ENCODE results near the gene TSEN34.

GRCh38 chr19:54158812-54159351 is 32.2 kb upstream of the TSEN34 start:
- TF ChIP-seq IRF2 (CRISPR knock-in tag; IDR thresholded peaks at IDR 0.05; ENCODE audit: borderline replicate concordance, low read depth): no peak
- TF ChIP-seq E2F4 (CRISPR knock-in tag; IDR thresholded peaks at IDR 0.05; ENCODE audit: borderline replicate concordance, low read depth): no peak
- TF ChIP-seq NR1H2 (CRISPR knock-in tag; IDR thresholded peaks at IDR 0.05): no peak
